Measurements from ENCODE around the gene FPR1. TPM values are rescaled to one million over a fixed set of nuclear protein-coding genes. Genes with fewer than 3 reads are reported as not detected.

Gene FPR1, protein sequence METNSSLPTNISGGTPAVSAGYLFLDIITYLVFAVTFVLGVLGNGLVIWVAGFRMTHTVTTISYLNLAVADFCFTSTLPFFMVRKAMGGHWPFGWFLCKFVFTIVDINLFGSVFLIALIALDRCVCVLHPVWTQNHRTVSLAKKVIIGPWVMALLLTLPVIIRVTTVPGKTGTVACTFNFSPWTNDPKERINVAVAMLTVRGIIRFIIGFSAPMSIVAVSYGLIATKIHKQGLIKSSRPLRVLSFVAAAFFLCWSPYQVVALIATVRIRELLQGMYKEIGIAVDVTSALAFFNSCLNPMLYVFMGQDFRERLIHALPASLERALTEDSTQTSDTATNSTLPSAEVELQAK
- under 1 TPM in 3 of 8 experiments, not detected in 5; 0.36 to 0.97 (median 0.43) TPM for total RNA-seq

DNA sequence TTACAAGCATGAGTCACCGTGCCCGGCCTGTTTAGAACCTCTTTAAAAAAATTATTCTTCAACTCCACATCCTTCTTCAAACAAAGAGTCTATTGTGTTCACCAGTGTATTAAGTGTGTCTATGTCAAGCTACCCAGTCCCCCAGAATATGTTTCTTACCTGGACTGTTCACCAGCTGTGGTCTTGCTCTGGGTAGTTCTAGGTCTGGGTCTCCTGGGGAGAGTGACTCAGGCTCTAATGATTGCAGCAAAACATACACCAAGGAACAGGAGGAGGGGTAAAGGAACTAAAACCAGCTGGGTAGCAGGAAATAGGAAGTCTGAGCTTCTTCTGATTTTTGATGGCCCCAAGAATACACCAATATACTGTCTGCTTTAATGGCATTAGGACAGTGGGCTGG, at the start of gene FPR1:
FPR1 (minus strand) TSS at position 224 of the 400 bp plus-strand sequence. CDS start 4,884 bp downstream, outside the sequence.
- in situ Hi-C loops (cut with MboI; ENCODE audit: low pct_unique_long_range_greater_than_20kb in 2 of 9, low sequenced_read_pairs in 9 of 9, unreplicated experiment in 9 of 9), result no loop called here
- Histone ChIP-seq H3K4me1 (replicated peaks in 1 of 2) (no peaks in the 10 kb centered on the region), H3K27ac (no peak within 1 kb of the TSS), H3K4me3 (no peak within 1 kb of the TSS)
- WGBS, 10 experiments, result 38 to 86% (median 71%) methylated on average over 1 to 2 of the region's 2 CpGs; no CpG with 5 or more reads in 5 of the 10 experiments
- ATAC-seq (replicated peaks in 6 of 8), result no peak

DNA sequence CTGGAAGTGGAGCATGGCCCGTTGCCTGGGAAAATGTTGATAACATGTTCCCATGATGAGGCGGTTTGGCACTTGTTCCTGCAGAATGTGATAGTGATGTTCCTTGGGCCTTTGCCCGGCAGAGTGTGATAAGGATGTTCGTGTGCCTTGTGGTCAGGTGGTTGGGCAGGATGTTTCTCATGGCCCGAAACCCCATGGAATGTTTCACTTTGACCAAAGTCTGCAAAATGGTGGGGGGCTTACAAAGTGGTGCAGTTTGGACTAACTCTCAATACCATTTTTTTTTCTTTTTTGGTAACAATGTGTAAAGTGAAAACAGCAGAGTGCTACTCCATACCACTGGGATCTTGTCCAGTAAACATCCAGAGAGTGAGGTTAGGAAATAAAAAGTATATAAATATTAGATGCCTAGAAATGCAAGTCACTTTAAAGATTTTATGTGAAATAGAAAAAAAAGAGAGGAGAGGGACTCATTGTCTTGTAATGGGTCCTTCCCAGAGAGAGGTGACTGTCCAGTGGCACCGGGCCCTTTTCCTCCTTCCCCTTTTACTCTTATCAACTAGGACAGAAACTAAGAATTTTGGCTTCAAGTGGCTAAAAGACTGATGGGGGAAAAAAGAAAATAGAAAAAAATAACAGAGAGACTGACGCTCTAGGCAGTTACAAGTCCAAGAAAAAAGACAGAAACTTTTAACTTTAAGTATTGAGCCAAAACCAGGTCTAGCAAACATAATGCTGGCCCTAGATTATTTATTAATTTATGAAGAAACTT, 49.0 kb upstream of the FPR1 start:
- ATAC-seq (replicated peaks in 6 of 8), result no peak
- in situ Hi-C loops (cut with MboI; ENCODE audit: low pct_unique_long_range_greater_than_20kb in 2 of 9, low sequenced_read_pairs in 9 of 9, unreplicated experiment in 9 of 9), result no loop called here
- WGBS, 10 experiments, result 33 to 100% (median 77%) methylated on average over 1 to 6 of the region's 7 CpGs
- H3K4me1 ChIP-seq (replicated peaks in 1 of 2), result no peaks in the 10 kb centered on the region
- no peak overlapping the region for H3K4me3 ChIP-seq
- H3K27ac ChIP-seq, result no peak overlapping the region

DNA sequence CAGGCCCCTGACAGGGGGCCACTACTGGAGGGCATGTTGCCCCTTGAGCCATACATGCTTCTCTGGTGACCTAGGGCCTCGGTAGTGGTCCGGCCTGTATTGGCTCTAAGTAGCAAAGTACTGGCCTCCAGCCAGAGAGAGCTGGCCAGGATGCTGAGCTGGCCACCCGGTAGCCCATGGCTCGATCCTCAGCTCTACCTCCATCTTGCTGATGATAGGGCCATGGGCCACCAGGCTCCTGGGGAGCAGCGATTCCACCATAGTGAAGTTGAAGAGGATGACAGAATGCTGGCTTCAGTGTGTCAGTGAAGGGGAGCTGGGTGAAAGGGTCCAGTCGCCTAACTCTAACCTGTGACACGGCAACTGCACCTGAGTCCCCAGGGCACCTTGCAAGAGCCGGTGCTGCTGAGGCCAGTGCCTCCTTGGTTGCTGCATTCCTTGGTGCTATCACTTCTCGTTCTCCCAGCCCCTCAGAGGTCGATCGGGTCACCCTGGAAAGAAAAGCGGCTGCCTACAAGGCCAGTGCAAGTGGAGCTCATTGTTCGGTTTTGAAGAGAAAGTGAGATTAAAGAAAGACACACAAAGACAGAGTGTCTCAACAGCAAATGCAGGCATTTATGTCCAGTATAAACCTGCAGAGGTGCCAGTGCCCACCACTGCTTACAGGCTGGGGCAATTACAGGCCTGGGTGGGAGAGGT, 48.2 kb upstream of the FPR1 start:
- ATAC-seq (replicated peaks in 6 of 8), result peak in 1 of 8 experiments; percentile 11
- 35 to 92% (median 81%) methylated on average over 1 to 9 of the region's 13 CpGs; no CpG with 5 or more reads in 2 of the 10 experiments for WGBS, 10 experiments
- no peak overlapping the region for H3K27ac ChIP-seq

DNA sequence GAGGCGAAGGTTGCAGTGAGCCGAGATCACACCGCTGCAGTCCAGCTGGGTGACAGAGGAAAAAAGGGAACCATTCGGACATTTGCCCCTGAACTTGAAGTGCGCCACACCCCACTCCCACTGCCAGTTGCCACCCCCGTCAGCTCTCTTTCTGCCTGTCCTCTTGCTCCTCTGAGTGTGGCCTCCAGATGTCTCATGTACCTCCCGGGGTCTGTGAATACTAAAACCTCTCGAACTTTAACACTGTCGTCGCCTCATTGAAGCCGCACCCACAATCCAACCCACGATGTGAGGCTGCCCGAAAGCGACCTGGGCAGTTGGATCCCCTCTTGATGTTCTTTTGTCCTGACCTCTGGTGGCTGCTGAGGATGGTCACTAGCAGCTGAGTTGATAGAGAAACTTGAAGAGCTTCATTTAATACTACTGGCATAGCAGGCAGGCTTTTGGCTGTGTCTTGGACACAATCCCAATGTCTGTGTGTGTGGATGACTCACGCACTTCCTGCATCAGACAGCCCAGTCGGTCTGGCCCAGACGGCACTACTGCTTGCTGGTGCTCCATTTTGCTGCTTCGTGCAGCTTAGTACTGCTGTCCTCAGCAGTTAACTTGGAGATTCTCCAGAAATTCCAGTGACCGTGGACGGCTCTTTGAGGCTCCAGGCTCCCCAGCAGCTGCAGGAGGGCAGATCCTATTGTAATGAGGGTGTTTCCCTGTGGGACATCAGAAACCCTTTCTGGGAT, 47.5 kb upstream of the FPR1 start:
- in situ Hi-C loops (cut with MboI; ENCODE audit: low pct_unique_long_range_greater_than_20kb in 2 of 9, low sequenced_read_pairs in 9 of 9, unreplicated experiment in 9 of 9), result loop anchor here in 2 of 9 experiments (25.0 kb wide), 1 partner anchor 337 kb away; the partner anchor contains the start of gene SIGLEC8 (in 2 of the 2)
- no peak overlapping the region for H3K27ac ChIP-seq
- whole genome bisulfite sequencing, 10 experiments, result 8 to 90% (median 55%) methylated on average over 1 to 11 of the region's 20 CpGs; no CpG with 5 or more reads in 2 of the 10 experiments

More for the DNA sequence above, 48.2 kb upstream of the FPR1 start:
- in situ Hi-C loops (cut with MboI; ENCODE audit: low pct_unique_long_range_greater_than_20kb in 2 of 9, low sequenced_read_pairs in 9 of 9, unreplicated experiment in 9 of 9), result loop anchor here in 2 of 9 experiments (25.0 kb wide), 1 partner anchor 338 kb away; the partner anchor contains the start of gene SIGLEC8 (in 2 of the 2)
- H3K4me3 ChIP-seq, result no peak overlapping the region
- no peaks in the 10 kb centered on the region for H3K4me1 ChIP-seq (replicated peaks in 1 of 2)

DNA sequence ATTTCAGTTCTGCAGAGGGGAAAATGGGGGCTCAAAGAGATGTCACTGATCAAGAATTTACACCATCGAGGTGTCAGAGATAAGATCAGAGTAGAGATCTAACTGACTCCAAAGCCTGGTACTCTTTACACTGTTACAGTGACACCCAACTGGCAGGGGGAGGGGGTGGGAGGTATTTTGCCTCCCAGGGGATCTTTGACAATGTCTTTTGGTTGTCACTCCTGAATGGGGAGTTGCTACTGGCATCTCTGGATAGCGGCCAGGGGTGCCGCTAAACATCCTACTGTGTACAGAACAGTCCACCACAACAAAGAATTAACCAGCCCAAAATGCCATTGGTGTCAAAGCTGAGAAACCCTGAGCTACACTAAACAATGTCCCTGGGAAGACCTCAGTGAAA, 46.4 kb upstream of the FPR1 start:
- no peak for ATAC-seq (replicated peaks in 6 of 8)
- in situ Hi-C loops (cut with MboI; ENCODE audit: low pct_unique_long_range_greater_than_20kb in 2 of 9, low sequenced_read_pairs in 9 of 9, unreplicated experiment in 9 of 9), result loop anchor here in 2 of 9 experiments (25.0 kb wide), 1 partner anchor 336 kb away; the partner anchor contains the start of gene SIGLEC8 (in 2 of the 2)
- WGBS, 10 experiments, result 40 to 100% (median 75%) methylated on average over 1 to 3 of the region's 3 CpGs; no CpG with 5 or more reads in 3 of the 10 experiments
- Histone ChIP-seq H3K4me3 (no peak overlapping the region), H3K4me1 (replicated peaks in 1 of 2) (no peaks in the 10 kb centered on the region), H3K27ac (no peak overlapping the region)

More for the DNA sequence above, 47.5 kb upstream of the FPR1 start:
- Histone ChIP-seq H3K4me3 (no peak overlapping the region), H3K4me1 (replicated peaks in 1 of 2) (no peaks in the 10 kb centered on the region)
- ATAC-seq (replicated peaks in 6 of 8), result peak in 5 of 8 experiments; percentile 24 to 98 (median 97)

DNA sequence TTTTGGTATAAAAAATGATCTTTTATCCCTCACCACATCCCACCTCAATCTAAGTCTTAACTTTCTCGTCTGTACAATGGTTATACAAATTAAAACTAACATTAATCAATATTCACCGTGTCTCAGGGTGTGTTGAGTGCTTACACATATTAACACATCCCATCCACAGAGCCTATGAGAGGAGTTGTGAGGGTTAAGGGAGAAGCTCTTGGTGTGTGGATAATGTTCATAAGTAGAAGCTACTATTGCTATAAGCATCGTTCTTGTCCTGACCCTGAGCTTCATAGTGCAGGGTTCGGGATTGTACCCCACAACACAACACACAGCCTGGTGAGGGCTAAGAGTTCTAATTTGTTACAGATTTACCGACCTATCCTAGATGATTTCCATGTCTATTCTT, 45.8 kb upstream of the FPR1 start:
- H3K4me3 ChIP-seq, result no peak overlapping the region
- in situ Hi-C loops (cut with MboI; ENCODE audit: low pct_unique_long_range_greater_than_20kb in 2 of 9, low sequenced_read_pairs in 9 of 9, unreplicated experiment in 9 of 9), result loop anchor here in 2 of 9 experiments (25.0 kb wide), 1 partner anchor 335 kb away; the partner anchor contains the start of gene SIGLEC8 (in 2 of the 2)
- H3K27ac ChIP-seq, result no peak overlapping the region
- no peaks in the 10 kb centered on the region for H3K4me1 ChIP-seq (replicated peaks in 1 of 2)
- WGBS, 10 experiments, result 33 to 100% (median 44%) methylated on average over 1 to 5 of the region's 5 CpGs; no CpG with 5 or more reads in 1 of the 10 experiments
- ATAC-seq (replicated peaks in 6 of 8), result no peak

DNA sequence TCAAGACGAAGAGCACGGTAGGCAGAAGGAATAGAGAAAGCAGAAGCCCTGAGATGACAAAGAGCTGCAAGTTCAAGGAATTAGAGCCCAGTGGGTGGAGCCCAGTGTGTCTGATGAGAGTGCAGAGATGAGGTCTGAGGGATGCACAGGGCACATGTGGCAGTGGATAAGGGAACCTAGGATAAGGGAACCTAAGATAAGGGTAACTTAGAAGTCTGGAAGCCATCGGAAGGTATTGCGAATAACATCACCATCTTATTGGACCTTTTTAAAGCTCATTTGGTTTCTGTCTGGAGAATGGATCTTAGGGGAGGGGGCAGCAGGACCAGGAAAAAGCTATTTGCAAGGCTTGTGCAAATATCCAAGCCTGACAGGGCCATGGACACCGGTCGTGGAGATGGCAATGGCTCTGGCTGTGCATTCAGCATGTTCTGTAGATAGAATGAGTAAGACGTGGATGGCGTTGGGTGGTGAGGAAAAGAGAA, 44.6 kb upstream of the FPR1 start:
- 44 to 100% (median 71%) methylated on average over 1 to 6 of the region's 8 CpGs; no CpG with 5 or more reads in 1 of the 10 experiments for WGBS, 10 experiments
- no peak overlapping the region for H3K27ac ChIP-seq
- no peak for ATAC-seq (replicated peaks in 6 of 8)
- H3K4me3 ChIP-seq, result no peak overlapping the region
- no peaks in the 10 kb centered on the region for H3K4me1 ChIP-seq (replicated peaks in 1 of 2)
- in situ Hi-C loops (cut with MboI; ENCODE audit: low pct_unique_long_range_greater_than_20kb in 2 of 9, low sequenced_read_pairs in 9 of 9, unreplicated experiment in 9 of 9), result loop anchor here in 2 of 9 experiments (25.0 kb wide), 1 partner anchor 334 kb away; the partner anchor contains the start of gene SIGLEC8 (in 2 of the 2)

DNA sequence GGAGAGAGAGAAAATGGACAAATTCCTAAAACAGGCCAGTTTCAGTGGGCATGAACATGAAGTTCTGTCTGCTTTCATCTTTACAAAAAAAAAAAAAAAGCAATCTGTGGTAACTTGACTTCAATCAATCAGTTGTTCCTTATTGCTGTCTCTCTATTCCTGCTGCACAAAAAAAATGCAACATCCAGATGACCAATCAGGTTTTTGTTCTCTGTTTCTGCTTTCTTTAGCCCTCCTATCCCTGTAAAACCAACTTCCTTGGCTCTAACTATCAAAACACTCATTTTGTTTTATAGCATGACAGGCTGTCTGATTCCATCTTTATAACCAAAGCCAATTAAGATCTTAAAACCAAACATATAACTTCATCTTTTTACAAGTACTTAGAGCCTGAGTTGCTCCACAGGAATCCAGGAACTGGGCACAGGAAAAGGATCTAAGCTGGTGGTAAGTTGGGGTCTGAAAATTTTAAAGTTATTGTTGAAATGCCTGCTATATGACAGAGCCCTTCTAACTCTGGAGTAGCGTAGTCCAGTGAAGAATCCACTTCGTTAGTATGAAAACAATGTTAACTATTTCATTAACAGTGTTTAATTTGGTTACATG, 43.3 kb upstream of the FPR1 start, which contains the start of gene FPR3:
FPR3 (plus strand) TSS at position 273 of the 606 bp plus-strand sequence. CDS start 28,592 bp downstream, outside the sequence.
- H3K4me3 ChIP-seq, result no peak within 1 kb of the TSS
- ATAC-seq (replicated peaks in 6 of 8), result no peak
- in situ Hi-C loops (cut with MboI; ENCODE audit: low pct_unique_long_range_greater_than_20kb in 2 of 9, low sequenced_read_pairs in 9 of 9, unreplicated experiment in 9 of 9), result loop anchor here in 2 of 9 experiments (25.0 kb wide), 1 partner anchor 333 kb away; the partner anchor contains the start of gene SIGLEC8 (in 2 of the 2)
- WGBS, 10 experiments, result 13 to 85% (median 60%) methylated on average over 2 of the region's 2 CpGs; no CpG with 5 or more reads in 2 of the 10 experiments
- no peak within 1 kb of the TSS for H3K27ac ChIP-seq
- H3K4me1 ChIP-seq (replicated peaks in 1 of 2), result no peaks in the 10 kb centered on the region

DNA sequence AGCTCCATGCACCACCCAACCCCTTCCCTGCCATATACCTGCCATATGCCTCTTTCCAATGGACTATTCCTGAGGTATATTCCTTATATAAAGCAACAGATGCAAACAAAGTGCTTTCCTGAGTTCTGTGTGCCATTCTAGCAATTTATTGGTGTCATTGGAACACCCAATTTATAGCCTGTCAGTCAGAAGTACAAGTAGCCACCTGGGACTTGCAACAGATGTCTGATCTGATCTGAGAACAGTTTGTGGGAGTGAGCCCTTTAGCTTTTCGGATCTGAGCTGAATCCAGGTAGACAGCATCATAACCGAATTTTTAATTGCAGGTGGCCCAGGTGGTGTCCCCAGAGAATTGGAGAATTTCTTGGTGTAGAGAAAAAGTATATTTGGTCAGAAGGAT, 42.3 kb upstream of the FPR1 start:
- Histone ChIP-seq H3K4me3 (no peak overlapping the region), H3K4me1 (replicated peaks in 1 of 2) (no peaks in the 10 kb centered on the region), H3K27ac (no peak overlapping the region)
- in situ Hi-C loops (cut with MboI; ENCODE audit: low pct_unique_long_range_greater_than_20kb in 2 of 9, low sequenced_read_pairs in 9 of 9, unreplicated experiment in 9 of 9), result loop anchor here in 2 of 9 experiments (25.0 kb wide), 1 partner anchor 332 kb away; the partner anchor contains the start of gene SIGLEC8 (in 2 of the 2)
- no peak for ATAC-seq (replicated peaks in 6 of 8)
- WGBS, 10 experiments, result 0 to 56% (median 50%) methylated on average over 2 of the region's 2 CpGs; no CpG with 5 or more reads in 2 of the 10 experiments

DNA sequence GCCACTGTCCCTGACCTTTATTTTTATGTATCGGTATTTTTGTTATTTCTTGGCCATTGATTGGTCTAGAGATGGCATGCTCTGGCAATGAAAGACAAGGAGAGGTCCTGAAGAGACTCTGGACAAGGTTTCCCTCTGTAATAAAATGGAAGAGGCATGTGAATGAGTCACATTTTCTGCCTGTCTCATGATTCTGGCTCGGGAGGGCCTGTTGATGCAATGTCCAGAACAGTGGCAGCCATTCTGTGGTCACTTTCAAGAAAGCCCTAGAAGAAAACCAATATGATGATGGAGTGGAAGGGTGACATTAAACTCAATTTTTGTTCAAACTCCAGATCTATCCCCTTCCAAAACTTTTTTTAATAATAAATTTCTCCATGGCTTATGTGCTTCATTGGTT, 41.3 kb upstream of the FPR1 start:
- in situ Hi-C loops (cut with MboI; ENCODE audit: low pct_unique_long_range_greater_than_20kb in 2 of 9, low sequenced_read_pairs in 9 of 9, unreplicated experiment in 9 of 9), result loop anchor here in 2 of 9 experiments (25.0 kb wide), 1 partner anchor 331 kb away; the partner anchor contains the start of gene SIGLEC8 (in 2 of the 2)
- ATAC-seq (replicated peaks in 6 of 8), result peak in 1 of 8 experiments; percentile 26

More for the DNA sequence above, 41.3 kb upstream of the FPR1 start:
- no peak overlapping the region for H3K27ac ChIP-seq
- H3K4me3 ChIP-seq, result no peak overlapping the region
- WGBS, 10 experiments, result 0 to 80% (median 43%) methylated on average over 1 to 2 of the region's 2 CpGs; no CpG with 5 or more reads in 3 of the 10 experiments
- H3K4me1 ChIP-seq (replicated peaks in 1 of 2), result no peaks in the 10 kb centered on the region

Data from motor neuron (in vitro differentiated cells).